GM21367 (cell line): ENCODE results near the gene FGGY.

Experiments used
- ATAC-seq: cut with Tn5 transposase; IDR thresholded peaks from one replicate; pipeline ENCODE4 v1.9.1; 2021; ENCODE audit not compliant: unreplicated experiment

FGGY gene

GRCh38 chr1:59671066-59671952, 374.4 kb downstream of the FGGY start:
- no peak for ATAC-seq

GRCh38 chr1:59671953-59672305, 375.0 kb downstream of the FGGY start:
- no peak for ATAC-seq

GRCh38 chr1:59672851-59673572, 376.1 kb downstream of the FGGY start:
- ATAC-seq: no peak

- ATAC-seq: no peak
Measured at GRCh38 chr1:59673573-59674450, 376.9 kb downstream of the FGGY start.

GRCh38 chr1:59674595-59674994, 377.7 kb downstream of the FGGY start:
- ATAC-seq: no peak

- ATAC-seq: no peak
Measured at GRCh38 chr1:59675936-59676335, 379.0 kb downstream of the FGGY start.

GRCh38 chr1:59678040-59678439, 381.1 kb downstream of the FGGY start:
- no peak for ATAC-seq

- ATAC-seq: no peak
Measured at GRCh38 chr1:59678493-59679228, 381.8 kb downstream of the FGGY start.

GRCh38 chr1:59680044-59680443, 383.1 kb downstream of the FGGY start:
- ATAC-seq: no peak

GRCh38 chr1:59682396-59683080, 385.6 kb downstream of the FGGY start:
- no peak for ATAC-seq

- no peak for ATAC-seq
Measured at GRCh38 chr1:59683197-59683596, 386.3 kb downstream of the FGGY start.

GRCh38 chr1:59684698-59685097, 387.8 kb downstream of the FGGY start:
- no peak for ATAC-seq

- ATAC-seq: no peak
Measured at GRCh38 chr1:59685101-59685500, 388.2 kb downstream of the FGGY start.

- ATAC-seq: no peak
Measured at GRCh38 chr1:59685666-59686065, 388.8 kb downstream of the FGGY start.

- no peak for ATAC-seq
Measured at GRCh38 chr1:59686170-59686569, 389.3 kb downstream of the FGGY start.

- ATAC-seq: no peak
Measured at GRCh38 chr1:59686574-59686973, 389.7 kb downstream of the FGGY start.

GRCh38 chr1:59687081-59687480, 390.2 kb downstream of the FGGY start:
- ATAC-seq: no peak

GRCh38 chr1:59688976-59689375, 392.1 kb downstream of the FGGY start:
- ATAC-seq: no peak

- ATAC-seq: no peak
Measured at GRCh38 chr1:59689730-59690129, 392.8 kb downstream of the FGGY start.
